ENCODE data around the gene SMARCD3. TPM values are rescaled to one million over a fixed set of nuclear protein-coding genes. Genes with fewer than 3 reads are reported as not detected.

Gene SMARCD3
- total RNA-seq, 2 donors from 2014 or later: 40.0 to 43.5 TPM

GRCh38 chr7:151208253-151208862, 40.1 kb downstream of the SMARCD3 start:
- Mint-ChIP-seq H3K4me1 (peaks cover 15% of the 10 kb centered on the region), H3K27ac (no peak overlapping the region), H3K4me3 (no peak overlapping the region), H3K27me3 (ENCODE audit: insufficient read depth) (peaks cover 32% of the 10 kb centered on the region), H3K9me3 (no peaks in the 10 kb centered on the region), H3K36me3 (ENCODE audit: low read depth) (peaks cover 11% of the 10 kb centered on the region)
- DNase-seq: no peak
- Histone ChIP-seq H3K4me1 (ENCODE audit: control insufficient read depth, insufficient read depth, low read length) (peaks cover 8% of the 10 kb centered on the region), H3K9me3 (ENCODE audit: control insufficient read depth, low read length) (no peaks in the 10 kb centered on the region), H3K36me3 (ENCODE audit: control insufficient read depth, insufficient read depth, low read length) (peaks cover 5% of the 10 kb centered on the region), H3K27ac (ENCODE audit: low read depth, low read length) (no peak overlapping the region), H3K27me3 (ENCODE audit: control insufficient read depth, insufficient read depth, low read length, poor library complexity, severe bottlenecking) (peaks cover 6% of the 10 kb centered on the region), H3K9ac (ENCODE audit: extremely low read depth, low read length, poor library complexity, severe bottlenecking) (no peak overlapping the region), H3K4me3 (ENCODE audit: low read length) (no peak overlapping the region)
- no peak for TF ChIP-seq CTCF (conservative IDR thresholded peaks at IDR 0.05)
- 75 to 84% methylated on average over 5 to 9 of the region's 9 CpGs for WGBS, 2 experiments (ENCODE audit: insufficient coverage in 1 of 2, insufficient read length in 1 of 2)

GRCh38 chr7:151207804-151208203, 40.7 kb downstream of the SMARCD3 start:
- 90% methylated on average over 9 to 12 of the region's 12 CpGs for WGBS, 2 experiments (ENCODE audit: insufficient coverage in 1 of 2, insufficient read length in 1 of 2)
- Histone ChIP-seq H3K4me3 (ENCODE audit: low read length) (no peak overlapping the region), H3K36me3 (ENCODE audit: control insufficient read depth, insufficient read depth, low read length) (no peaks in the 10 kb centered on the region), H3K9ac (ENCODE audit: extremely low read depth, low read length, poor library complexity, severe bottlenecking) (no peak overlapping the region), H3K27ac (ENCODE audit: low read depth, low read length) (no peak overlapping the region), H3K9me3 (ENCODE audit: control insufficient read depth, low read length) (no peaks in the 10 kb centered on the region), H3K4me1 (ENCODE audit: control insufficient read depth, insufficient read depth, low read length) (peaks cover 8% of the 10 kb centered on the region), H3K27me3 (ENCODE audit: control insufficient read depth, insufficient read depth, low read length, poor library complexity, severe bottlenecking) (peaks cover 6% of the 10 kb centered on the region)
- Mint-ChIP-seq H3K4me3 (no peak overlapping the region), H3K27ac (no peak overlapping the region), H3K36me3 (ENCODE audit: low read depth) (peaks cover 5% of the 10 kb centered on the region), H3K27me3 (ENCODE audit: insufficient read depth) (peaks cover 38% of the 10 kb centered on the region), H3K4me1 (peaks cover 15% of the 10 kb centered on the region), H3K9me3 (no peaks in the 10 kb centered on the region)
- no peak for DNase-seq
- TF ChIP-seq CTCF (conservative IDR thresholded peaks at IDR 0.05): no peak

DNA sequence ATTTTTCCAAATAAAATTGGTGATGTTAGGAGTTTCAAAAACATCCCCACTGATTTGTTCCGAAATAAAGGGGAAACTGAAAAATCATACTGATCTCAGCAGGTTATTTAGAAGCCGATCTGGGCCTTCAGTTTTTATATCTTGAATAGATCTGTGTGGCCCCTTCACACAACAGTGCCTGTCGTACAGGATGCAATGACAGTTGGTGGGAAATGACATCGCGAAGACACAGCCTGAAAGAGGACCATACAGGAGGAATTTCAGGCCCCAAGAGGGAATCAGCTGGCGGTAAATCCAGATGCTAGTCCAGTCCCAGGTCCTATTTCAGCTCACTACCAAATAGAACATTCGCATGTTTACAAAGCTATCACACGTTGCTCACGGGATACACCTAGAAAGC, 41.2 kb downstream of the SMARCD3 start:
- Histone ChIP-seq H3K36me3 (ENCODE audit: control insufficient read depth, insufficient read depth, low read length) (no peaks in the 10 kb centered on the region), H3K9ac (ENCODE audit: extremely low read depth, low read length, poor library complexity, severe bottlenecking) (no peak overlapping the region), H3K4me1 (ENCODE audit: control insufficient read depth, insufficient read depth, low read length) (peaks cover 8% of the 10 kb centered on the region), H3K4me3 (ENCODE audit: low read length) (no peak overlapping the region), H3K9me3 (ENCODE audit: control insufficient read depth, low read length) (no peaks in the 10 kb centered on the region), H3K27ac (ENCODE audit: low read depth, low read length) (no peak overlapping the region), H3K27me3 (ENCODE audit: control insufficient read depth, insufficient read depth, low read length, poor library complexity, severe bottlenecking) (peaks cover 6% of the 10 kb centered on the region)
- WGBS, 2 experiments (ENCODE audit: insufficient coverage in 1 of 2, insufficient read length in 1 of 2): 86 to 88% methylated on average over 9 of the region's 9 CpGs
- Mint-ChIP-seq H3K4me3 (no peak overlapping the region), H3K27me3 (ENCODE audit: insufficient read depth) (peaks cover 41% of the 10 kb centered on the region), H3K27ac (no peak overlapping the region), H3K9me3 (no peaks in the 10 kb centered on the region), H3K4me1 (peaks cover 15% of the 10 kb centered on the region), H3K36me3 (ENCODE audit: low read depth) (peaks cover under 1% of the 10 kb centered on the region)
- TF ChIP-seq CTCF (conservative IDR thresholded peaks at IDR 0.05): no peak
- no peak for DNase-seq

Measured in endodermal cell (in vitro differentiated cells).